Transverse colon (tissue), 3 donors: ENCODE data around the gene TRPM3.

Experiments
- EP300 ChIP-seq: sonication (generic); formaldehyde crosslinking; IDR thresholded peaks from one replicate; pipeline ENCODE4 v1.6.1; 2017; ENCODE audit warnings: antibody characterized with exemption, low read depth
- POLR2A ChIP-seq: fragments of 450-650 bp; IDR thresholded peaks from one replicate; pipeline ENCODE4 v1.6.1; 2016; ENCODE audit warnings: antibody characterized with exemption, mild to moderate bottlenecking, moderate library complexity
- TF ChIP-seq, protein P1 (sequence below), 5 experiments: fragments of 200-600 bp in 3 of 5; fragments of 450-650 bp in 2 of 5; sonication (generic) in 3 of 5; IDR thresholded peaks; 1 replicate in 2 of 5; 2 replicates in 3 of 5; pipeline ENCODE4 v1.5.1; 2016 to 2017; ENCODE audit warnings: antibody characterized with exemption in 5 of 5, inconsistent platforms in 3 of 5, mild to moderate bottlenecking in 2 of 5, moderate library complexity in 1 of 5

GRCh38 chr9:70574151-70574837 is 547.1 kb downstream of the TRPM3 start:
- TF ChIP-seq POLR2A (no peak), EP300 (no peak)
- TF ChIP-seq, protein P1, sequence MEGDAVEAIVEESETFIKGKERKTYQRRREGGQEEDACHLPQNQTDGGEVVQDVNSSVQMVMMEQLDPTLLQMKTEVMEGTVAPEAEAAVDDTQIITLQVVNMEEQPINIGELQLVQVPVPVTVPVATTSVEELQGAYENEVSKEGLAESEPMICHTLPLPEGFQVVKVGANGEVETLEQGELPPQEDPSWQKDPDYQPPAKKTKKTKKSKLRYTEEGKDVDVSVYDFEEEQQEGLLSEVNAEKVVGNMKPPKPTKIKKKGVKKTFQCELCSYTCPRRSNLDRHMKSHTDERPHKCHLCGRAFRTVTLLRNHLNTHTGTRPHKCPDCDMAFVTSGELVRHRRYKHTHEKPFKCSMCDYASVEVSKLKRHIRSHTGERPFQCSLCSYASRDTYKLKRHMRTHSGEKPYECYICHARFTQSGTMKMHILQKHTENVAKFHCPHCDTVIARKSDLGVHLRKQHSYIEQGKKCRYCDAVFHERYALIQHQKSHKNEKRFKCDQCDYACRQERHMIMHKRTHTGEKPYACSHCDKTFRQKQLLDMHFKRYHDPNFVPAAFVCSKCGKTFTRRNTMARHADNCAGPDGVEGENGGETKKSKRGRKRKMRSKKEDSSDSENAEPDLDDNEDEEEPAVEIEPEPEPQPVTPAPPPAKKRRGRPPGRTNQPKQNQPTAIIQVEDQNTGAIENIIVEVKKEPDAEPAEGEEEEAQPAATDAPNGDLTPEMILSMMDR (IDR thresholded peaks at IDR 0.05), result no peak
